CD4-positive, alpha-beta T cell treated with Interleukin-4 for 1 hour (primary cell): ENCODE results near the gene P3H1.
"Not testable (repeated sequence)": the region's sequence is repeated elsewhere in the genome, so short reads cannot be mapped to it uniquely, and the experiment has no call there.

Source experiments
- DNase-seq, 2 donors: peaks; one replicate each; pipeline ENCODE4 v3.0.0-alpha.2; 2020 to 2022

Gene P3H1

DNA sequence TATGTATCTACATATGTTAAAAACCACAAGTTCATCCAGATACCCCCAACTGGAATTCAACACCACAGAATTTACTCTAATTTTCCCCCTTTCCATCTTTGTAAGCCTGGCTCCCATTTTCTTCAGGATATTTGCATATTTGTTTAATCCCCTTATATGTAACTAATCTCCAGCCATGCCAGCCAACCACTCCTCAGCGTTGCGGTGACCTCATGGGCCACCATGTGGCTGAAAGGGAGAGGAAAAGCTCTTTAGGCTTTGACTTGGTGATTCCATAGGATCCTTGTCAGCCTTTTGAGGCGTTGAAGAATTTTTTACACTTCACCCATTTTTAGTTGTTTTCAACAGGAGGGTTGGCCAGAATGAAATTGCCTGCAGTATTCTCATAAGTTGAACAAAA lies 36.8 kb downstream of the P3H1 start:
- no peak for DNase-seq

DNA sequence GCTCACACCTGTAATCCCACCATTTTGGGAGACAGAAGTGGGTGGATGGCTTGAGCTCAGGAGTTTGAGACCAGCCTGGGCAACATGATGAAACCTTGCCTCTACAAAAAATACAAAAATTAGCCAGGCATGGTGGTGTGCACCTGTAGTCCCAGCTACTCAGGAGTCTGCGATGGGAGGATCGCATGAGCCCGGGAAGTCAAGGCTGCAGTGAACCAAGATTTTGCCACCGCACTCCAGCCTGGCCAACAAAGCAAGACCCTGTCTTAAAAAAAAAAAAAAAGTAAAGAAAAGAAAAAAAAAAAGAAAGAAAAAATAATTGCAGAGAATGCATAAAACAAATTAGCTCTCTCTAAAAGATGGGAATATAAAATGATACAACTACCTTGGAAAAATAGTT lies 41.0 kb downstream of the P3H1 start:
- DNase-seq = not testable (repeated sequence)

DNA sequence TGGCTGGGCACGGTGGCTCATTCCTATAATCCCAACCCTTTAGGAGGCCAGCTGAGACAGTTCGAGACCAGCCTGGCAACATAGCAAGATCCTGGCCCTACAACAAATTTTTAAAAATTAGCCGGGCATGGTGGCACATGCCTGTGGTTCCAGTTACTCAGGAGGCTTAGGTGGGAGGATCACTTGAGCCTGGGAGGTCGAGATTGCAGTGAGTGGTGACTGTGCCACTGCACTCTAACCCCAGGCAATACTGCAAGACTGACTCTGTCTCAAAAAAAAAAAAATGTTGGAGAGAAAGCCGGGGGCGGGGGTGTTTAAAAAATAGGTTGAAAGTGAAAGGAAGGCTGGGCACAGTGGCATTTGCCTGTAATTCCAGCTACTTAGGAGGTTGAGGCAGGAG lies 43.3 kb downstream of the P3H1 start:
- DNase-seq = no peak

DNA sequence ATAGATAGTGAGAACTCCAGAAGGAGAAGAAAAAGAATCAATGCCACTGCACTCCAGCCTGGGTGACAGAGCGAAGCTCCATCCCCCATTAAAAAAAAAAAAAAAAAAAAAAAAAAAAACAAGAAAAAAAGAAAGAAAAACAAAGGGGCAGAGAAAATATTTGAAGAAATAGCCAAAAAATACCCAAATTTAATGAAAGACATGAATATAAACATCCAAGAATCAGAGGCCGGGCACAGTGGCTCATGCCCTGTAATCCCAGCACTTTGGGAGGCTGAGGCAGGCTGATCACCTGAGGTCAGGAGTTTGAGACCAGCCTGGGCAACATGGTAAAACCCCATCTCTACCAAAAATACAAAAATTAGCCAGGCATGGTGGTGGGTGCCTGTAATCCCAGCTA lies 44.4 kb downstream of the P3H1 start:
- not testable (repeated sequence) for DNase-seq

DNA sequence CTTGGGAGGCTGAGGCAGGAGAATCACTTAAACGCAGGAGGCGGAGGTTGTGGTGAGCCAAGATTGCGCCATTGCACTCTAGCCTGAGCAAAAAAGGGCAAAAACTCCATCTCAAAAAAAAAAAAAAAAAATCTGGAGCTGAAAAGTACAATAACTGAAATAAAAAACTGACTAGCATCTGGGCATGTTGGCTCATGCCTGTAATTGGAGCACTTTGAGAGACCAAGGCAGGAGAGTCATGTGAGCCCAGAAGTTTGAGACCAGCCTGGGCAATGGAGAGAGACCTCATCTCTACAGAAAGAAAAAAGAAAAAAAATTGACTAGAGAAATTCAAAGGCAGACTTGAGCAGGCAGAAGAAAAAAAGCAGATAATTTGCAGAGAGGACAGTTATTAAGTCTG lies 44.9 kb downstream of the P3H1 start:
- DNase-seq = no peak

DNA sequence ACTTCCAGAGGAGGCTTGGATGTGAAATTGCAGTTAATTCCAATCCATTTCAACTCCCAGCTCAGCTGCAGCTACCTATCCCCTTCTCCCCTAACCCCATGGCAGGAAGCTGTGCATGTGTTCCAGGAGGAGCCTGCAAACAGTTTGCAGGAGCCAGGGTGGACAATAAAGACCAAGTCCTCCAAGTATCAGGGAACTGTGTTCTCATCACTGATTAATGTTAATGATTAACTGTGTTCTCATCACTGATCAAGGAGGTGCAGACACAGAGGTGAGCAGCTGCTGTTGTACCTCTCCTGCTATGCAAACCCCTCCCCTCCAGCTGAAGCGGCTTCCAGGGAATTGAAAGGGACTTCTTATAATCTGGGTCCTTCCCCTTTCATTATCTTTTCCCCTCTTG lies 46.0 kb downstream of the P3H1 start:
- DNase-seq = no peak

DNA sequence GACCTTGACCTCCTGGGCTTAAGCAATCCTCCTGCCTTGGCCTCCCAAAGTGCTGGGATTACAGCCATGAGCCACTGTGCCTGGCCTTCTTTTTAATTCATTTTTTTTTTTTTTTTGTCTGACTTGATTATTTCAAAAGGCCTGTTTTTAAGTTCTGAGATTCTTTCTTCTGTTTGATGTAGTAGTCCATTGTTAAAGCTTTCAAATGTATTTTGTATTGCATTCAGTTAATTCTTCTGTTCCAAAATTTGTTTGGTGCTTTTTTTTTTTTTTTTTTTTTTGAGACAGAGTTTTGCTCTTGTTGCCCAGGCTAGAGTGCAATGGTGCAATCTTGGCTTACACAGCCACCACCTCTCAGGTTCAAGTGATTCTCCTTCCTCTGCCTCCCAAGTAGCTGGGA lies 52.4 kb downstream of the P3H1 start:
- not testable (repeated sequence) for DNase-seq

DNA sequence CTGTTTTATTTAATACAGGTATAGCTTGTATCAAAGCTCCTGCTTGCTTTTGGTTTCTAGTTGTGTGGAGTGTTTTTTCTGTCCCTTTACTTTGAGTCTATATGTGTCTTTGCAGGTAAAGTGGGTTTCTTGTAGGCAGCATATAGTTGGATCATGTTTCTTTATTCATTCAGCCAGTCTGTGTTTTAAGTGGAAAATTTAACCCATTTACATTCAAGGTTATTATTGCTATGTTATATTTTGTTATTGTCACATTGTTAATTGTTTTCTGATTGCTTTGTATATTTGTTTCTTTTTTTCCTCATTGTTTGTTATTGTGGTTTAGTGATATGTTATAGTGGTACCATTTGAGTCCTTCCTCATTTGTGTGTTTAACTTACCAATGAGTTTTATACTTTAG lies 53.5 kb downstream of the P3H1 start:
- no peak for DNase-seq

DNA sequence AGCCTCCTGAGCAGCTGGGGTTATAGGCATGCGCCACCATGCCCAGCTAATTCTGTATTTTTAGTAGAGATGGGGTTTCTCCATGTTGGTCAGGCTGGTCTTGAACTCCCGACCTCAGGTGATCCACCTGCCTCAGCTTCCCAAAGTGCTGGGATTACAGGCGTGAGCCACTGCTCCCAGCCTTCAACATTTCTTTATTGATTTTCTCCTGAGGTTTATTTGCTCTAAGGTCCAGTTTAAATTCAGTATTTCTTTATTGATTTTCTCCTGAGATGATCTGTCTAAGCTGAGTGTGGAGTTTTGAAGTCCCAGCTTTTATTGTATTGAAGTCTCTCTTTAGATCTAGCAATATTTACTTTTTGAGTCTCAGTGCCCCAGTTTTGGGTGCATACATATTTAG lies 54.0 kb downstream of the P3H1 start:
- DNase-seq = not testable (repeated sequence)

DNA sequence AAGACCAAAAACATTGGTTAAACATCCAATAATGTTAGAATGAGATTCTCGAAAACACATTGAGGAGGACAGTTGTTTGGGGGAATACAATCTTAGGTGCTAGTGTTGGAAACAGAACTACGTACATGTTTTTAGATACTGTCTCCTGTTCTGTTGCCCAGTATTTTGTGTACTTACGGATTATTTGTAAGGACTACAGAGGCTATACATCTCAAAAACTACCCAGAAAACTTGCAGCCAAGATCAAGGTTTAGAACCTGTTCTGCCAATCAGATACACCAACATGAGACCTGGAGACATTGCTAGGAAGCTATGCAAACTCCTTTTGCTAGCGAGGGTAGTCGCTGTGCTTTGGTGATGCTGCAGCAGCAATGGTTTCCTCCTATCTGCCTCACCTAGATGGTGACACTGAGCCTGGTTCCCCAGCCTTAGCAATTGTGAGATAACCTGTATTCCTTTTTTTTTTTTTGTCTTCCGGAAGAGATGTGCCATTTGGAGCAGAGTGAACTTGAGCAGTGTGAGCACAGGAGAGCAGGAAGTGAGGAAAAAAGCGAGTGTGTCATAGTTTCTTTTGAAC lies 62.9 kb downstream of the P3H1 start:
- no peak for DNase-seq

DNA sequence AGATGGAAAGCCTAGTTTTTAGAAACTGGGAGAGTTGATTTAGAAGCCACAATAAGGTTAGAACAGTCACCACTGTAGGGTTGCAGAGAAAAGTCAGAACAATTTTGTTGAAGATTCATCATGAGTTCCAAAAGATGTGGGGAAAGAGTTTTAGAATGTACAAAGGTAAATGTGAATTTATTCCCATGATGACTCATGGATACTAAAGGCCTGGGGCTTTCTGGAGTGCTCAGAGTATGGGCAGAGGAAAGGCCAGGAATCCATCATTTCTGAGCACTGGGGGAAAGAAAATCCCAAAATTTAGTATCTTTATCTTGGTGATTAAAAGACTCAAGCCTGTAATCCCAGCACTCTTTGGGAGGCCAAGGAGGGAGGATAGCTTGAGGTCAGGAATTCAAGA lies 66.8 kb downstream of the P3H1 start:
- no peak for DNase-seq

DNA sequence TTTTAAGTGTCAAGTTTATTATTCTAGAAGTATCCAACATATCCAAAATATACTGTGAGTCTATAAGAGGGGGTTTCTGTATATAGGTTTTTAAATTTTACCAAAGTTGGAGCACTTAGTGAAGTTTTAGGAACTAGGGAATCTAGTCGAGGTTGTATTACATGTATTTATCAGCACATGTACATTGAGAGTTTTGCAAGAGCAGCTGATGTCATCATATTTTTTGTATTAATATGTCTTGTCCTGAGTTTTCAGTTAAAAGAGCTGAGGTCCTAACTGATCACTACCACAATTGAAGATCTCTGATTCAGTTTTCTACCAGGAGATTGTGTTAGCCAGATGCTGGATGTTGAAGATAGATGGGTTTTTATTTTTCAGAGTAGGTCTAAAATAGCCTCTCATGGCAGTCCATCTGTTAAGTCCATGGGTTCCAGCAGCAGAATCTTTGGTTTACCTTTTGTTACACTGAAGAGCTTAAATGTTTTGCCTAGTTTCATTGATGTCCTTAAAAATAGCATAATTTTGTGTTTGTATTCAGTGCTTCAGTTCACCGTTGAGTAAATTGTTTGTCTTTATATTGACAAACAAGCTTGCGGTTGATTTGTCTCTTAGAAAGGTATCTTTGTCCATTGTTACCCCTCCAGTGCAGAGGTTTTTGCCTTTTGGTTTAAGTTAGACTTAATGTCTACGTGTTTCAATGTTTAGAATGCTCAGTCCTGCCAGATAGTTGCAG lies 68.6 kb downstream of the P3H1 start:
- DNase-seq = no peak
